ENCODE measurements around the gene ASPDH.

DNA sequence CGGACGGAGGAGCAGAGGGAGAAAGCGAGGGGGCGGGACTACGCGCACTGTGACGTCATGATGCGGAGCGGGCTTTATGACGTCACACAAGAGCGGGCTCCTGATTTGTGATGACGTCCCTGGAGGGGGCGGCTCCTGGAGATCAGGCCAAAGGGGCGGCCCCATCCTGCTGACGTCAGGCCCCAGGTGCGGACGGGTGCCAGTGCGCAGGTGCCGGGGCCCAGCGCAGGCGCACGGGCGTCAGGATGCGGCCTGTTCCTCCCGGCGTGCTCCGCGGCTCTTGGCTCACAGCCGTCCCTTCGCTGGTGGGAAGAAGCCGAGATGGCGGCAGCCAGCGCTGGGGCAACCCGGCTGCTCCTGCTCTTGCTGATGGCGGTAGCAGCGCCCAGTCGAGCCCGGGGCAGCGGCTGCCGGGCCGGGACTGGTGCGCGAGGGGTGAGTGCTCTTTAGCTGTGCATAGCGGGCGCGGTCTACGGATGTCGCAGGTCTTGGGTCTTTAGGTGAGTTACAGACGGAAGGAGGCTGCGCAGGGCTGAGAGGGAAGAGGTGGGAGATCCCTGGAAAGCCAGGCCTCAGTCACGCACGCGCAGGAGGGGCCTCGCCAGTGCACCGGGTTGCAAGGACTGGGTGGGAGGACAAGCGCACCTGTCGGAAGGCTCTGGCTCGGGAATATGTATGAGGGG, 37.3 kb downstream of the ASPDH start, which contains the start of the genes EMC10 and GARIN5A:
- no peak for TF ChIP-seq ZNF160 (CRISPR knock-in tag; IDR thresholded peaks at IDR 0.05)
- TF ChIP-seq IRF2 (CRISPR knock-in tag; IDR thresholded peaks at IDR 0.05), result no peak
- no peak for TF ChIP-seq KDM5A (IDR thresholded peaks at IDR 0.05; ENCODE audit: borderline replicate concordance, low read length)
- TF ChIP-seq ZFP62 (CRISPR knock-in tag; IDR thresholded peaks at IDR 0.05), result no peak
- no peak for TF ChIP-seq REST (IDR thresholded peaks at IDR 0.05; ENCODE audit: borderline replicate concordance in 1 of 2, low read depth in 1 of 2, low read length in 2 of 2)
- no peak for TF ChIP-seq KAT7 (CRISPR knock-in tag; IDR thresholded peaks at IDR 0.05; ENCODE audit: borderline replicate concordance)
- no peak for TF ChIP-seq ZNF3 (CRISPR knock-in tag; IDR thresholded peaks at IDR 0.05)
- no peak for TF ChIP-seq ZNF24 (IDR thresholded peaks at IDR 0.05)
- TF ChIP-seq ERF (CRISPR knock-in tag; IDR thresholded peaks at IDR 0.05), result no peak
- no peak for TF ChIP-seq DMTF1 (CRISPR knock-in tag; IDR thresholded peaks at IDR 0.05)
- no peak for TF ChIP-seq GTF2F1 (IDR thresholded peaks at IDR 0.05; ENCODE audit: low read length)
- TF ChIP-seq, protein P1, sequence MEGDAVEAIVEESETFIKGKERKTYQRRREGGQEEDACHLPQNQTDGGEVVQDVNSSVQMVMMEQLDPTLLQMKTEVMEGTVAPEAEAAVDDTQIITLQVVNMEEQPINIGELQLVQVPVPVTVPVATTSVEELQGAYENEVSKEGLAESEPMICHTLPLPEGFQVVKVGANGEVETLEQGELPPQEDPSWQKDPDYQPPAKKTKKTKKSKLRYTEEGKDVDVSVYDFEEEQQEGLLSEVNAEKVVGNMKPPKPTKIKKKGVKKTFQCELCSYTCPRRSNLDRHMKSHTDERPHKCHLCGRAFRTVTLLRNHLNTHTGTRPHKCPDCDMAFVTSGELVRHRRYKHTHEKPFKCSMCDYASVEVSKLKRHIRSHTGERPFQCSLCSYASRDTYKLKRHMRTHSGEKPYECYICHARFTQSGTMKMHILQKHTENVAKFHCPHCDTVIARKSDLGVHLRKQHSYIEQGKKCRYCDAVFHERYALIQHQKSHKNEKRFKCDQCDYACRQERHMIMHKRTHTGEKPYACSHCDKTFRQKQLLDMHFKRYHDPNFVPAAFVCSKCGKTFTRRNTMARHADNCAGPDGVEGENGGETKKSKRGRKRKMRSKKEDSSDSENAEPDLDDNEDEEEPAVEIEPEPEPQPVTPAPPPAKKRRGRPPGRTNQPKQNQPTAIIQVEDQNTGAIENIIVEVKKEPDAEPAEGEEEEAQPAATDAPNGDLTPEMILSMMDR (CRISPR knock-in tag; IDR thresholded peaks at IDR 0.05), result no peak
- TF ChIP-seq NRL (CRISPR knock-in tag; IDR thresholded peaks at IDR 0.05; ENCODE audit: borderline replicate concordance), result no peak
- TF ChIP-seq SMAD1 (CRISPR knock-in tag; IDR thresholded peaks at IDR 0.05; ENCODE audit: borderline replicate concordance, low read depth), result no peak
